ENCODE results near the gene DQX1.

DNA sequence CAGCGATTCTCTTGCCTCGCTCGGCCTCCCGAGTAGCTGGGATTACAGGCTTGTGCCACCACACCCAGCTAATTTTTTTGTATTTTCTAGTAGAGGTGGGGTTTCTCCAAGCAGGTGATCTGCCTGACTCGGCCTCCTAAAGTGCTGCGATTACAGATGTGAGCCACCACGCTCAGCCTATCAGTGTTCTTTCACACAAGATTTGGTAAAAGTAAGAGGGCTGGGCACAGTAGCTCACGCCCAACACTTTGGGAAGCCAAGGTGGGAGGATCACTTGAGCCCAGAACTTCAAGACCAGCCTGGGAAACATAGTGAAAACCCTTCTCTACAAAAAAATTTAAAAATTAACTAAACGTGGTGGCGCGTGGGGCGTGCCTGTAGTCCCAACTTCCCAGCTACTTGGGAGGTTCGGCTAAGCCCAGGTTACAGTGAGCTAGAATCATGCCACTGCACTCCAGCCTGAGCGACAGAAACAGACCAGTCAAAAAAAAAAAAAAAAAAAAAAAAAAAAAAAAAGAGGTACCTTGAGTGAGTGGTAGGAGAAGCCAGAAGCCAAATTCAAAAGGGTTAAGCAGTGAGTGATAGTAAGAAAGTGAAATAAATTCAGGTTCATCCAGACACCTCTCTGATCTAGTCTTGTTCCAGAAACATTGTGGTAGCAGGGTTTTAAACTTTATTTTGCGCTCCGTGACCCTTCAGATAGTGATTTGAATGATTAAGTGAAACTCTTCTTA, 54.5 kb downstream of the DQX1 start:
- TF ChIP-seq CTCF (IDR thresholded peaks at IDR 0.05) = no peak
- TF ChIP-seq ZFX (IDR thresholded peaks at IDR 0.05; ENCODE audit: borderline replicate concordance) = no peak

Data from 22Rv1 (cell line).